Peyer's patch (tissue), 4 donors: ENCODE data around the gene TIAM1.

Experiments
- POLR2A ChIP-seq, 2 donors: fragments of 450-650 bp; IDR thresholded peaks; one replicate each; pipeline ENCODE4 v1.5.1; 2017; ENCODE audit warnings: antibody characterized with exemption in 2 of 2, mild to moderate bottlenecking in 2 of 2, moderate library complexity in 2 of 2
- TF ChIP-seq, protein P1 (sequence below), 6 experiments: fragments of 450-650 bp in 4 of 6; fragments of 200-600 bp in 2 of 6; sonication (generic) in 1 of 6; IDR thresholded peaks; one replicate each; pipeline ENCODE4 v1.5.1; 2017 to 2019; ENCODE audit warnings: antibody characterized with exemption in 6 of 6, mild to moderate bottlenecking in 3 of 6, moderate library complexity in 1 of 6

DNA sequence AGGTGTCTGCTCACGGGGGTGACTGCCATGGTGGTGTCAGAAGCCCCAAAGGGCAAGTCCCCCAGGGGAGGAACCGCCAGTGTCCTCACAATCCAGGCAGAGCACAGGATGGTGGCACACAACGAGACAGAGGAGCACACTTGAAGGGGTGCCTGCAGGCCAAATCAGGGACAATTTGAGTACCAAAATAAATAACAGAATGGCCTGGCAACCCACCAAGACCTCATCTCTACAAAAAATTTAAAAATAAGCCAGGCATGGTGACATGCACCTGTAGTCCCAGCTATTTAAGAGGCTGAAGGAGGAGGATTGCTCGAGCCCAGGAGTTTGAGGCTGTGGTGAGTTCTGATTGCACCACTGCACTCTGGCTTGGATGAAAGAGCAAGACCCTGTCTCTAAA, 38.2 kb downstream of the TIAM1 start:
- TF ChIP-seq POLR2A (IDR thresholded peaks at IDR 0.05), result no peak
- TF ChIP-seq, protein P1, sequence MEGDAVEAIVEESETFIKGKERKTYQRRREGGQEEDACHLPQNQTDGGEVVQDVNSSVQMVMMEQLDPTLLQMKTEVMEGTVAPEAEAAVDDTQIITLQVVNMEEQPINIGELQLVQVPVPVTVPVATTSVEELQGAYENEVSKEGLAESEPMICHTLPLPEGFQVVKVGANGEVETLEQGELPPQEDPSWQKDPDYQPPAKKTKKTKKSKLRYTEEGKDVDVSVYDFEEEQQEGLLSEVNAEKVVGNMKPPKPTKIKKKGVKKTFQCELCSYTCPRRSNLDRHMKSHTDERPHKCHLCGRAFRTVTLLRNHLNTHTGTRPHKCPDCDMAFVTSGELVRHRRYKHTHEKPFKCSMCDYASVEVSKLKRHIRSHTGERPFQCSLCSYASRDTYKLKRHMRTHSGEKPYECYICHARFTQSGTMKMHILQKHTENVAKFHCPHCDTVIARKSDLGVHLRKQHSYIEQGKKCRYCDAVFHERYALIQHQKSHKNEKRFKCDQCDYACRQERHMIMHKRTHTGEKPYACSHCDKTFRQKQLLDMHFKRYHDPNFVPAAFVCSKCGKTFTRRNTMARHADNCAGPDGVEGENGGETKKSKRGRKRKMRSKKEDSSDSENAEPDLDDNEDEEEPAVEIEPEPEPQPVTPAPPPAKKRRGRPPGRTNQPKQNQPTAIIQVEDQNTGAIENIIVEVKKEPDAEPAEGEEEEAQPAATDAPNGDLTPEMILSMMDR (IDR thresholded peaks at IDR 0.05), result no peak
